SU-DHL-6 (cell line): Measurements from ENCODE around the gene FOXRED1.

Source experiments
- H2AFZ ChIP-seq: fragments of 200-600 bp; sonication (generic); 2 replicates; pipeline ENCODE4 v1.6.1; 2014; ENCODE audit warnings: low read depth, mild to moderate bottlenecking, moderate library complexity, mixed read lengths, antibody characterized with exemption, low read length; ENCODE audit not compliant: severe bottlenecking
- H3F3A ChIP-seq: fragments of 200-600 bp; shearing (Covaris generic); 2 replicates; pipeline ENCODE4 v1.6.0; 2016; ENCODE audit warnings: antibody characterized with exemption, mild to moderate bottlenecking; ENCODE audit not compliant: insufficient read depth
- H3K27ac ChIP-seq: fragments of 200-600 bp; sonication (generic); 2 replicates; pipeline ENCODE4 v1.5.1; 2016; ENCODE audit warnings: low read depth, mild to moderate bottlenecking, low read length, moderate library complexity, mixed read lengths
- H3K27me3 ChIP-seq: fragments of 200-600 bp; sonication (generic), shearing (Covaris generic); 2 replicates; pipeline ENCODE4 v1.6.0; 2014; ENCODE audit warnings: mild to moderate bottlenecking, low read length
- H3K36me3 ChIP-seq: fragments of 200-600 bp; sonication (generic); 2 replicates; pipeline ENCODE4 v1.6.1; 2014; ENCODE audit warnings: mild to moderate bottlenecking, low read length, mixed read lengths
- H3K4me2 ChIP-seq: fragments of 300-600, 200-600 bp; shearing (Covaris generic), sonication (generic); 2 replicates; pipeline ENCODE4 v1.6.0; 2014; ENCODE audit warnings: low read length, low read depth, mild to moderate bottlenecking; ENCODE audit not compliant: poor library complexity, severe bottlenecking
- H3K4me3 ChIP-seq: fragments of 200-600 bp; sonication (generic); 2 replicates; pipeline ENCODE4 v1.5.1; 2014; ENCODE audit warnings: antibody characterized with exemption, low read length, mild to moderate bottlenecking, mixed read lengths; ENCODE audit not compliant: insufficient read depth, poor library complexity, severe bottlenecking
- H3K79me2 ChIP-seq: fragments of 200-600 bp; sonication (generic); 2 replicates; pipeline ENCODE4 v1.6.1; 2014; ENCODE audit warnings: mild to moderate bottlenecking, low read length, moderate library complexity; ENCODE audit not compliant: insufficient read depth
- H3K9ac ChIP-seq: fragments of 200-600 bp; sonication (generic); 2 replicates; pipeline ENCODE4 v1.7.0; 2014; ENCODE audit warnings: mild to moderate bottlenecking, low read length
- H3K9me2 ChIP-seq: fragments of 200-600 bp; sonication (generic); replicated peaks from 2 replicates; pipeline ENCODE4 v1.6.1; 2014; ENCODE audit warnings: low read length; ENCODE audit not compliant: insufficient read depth
- H3K9me3 ChIP-seq: fragments of 200-600 bp; sonication (generic); 2 replicates; pipeline ENCODE4 v1.6.1; 2014; ENCODE audit warnings: low read length, mixed read lengths; ENCODE audit not compliant: insufficient read depth
- H4K20me1 ChIP-seq: fragments of 200-600 bp; sonication (generic); 2 replicates; pipeline ENCODE4 v1.6.1; 2014; ENCODE audit warnings: low read depth, mild to moderate bottlenecking, antibody characterized with exemption, low read length, moderate library complexity, mixed read lengths
- CTCF ChIP-seq: fragments of 200-600 bp; sonication (generic); IDR thresholded peaks from one replicate; pipeline ENCODE4 v1.5.1; 2017; ENCODE audit warnings: antibody characterized with exemption, mild to moderate bottlenecking, low read length, moderate library complexity; ENCODE audit not compliant: insufficient read depth, poor library complexity, severe bottlenecking
- EZH2phosphoT487 ChIP-seq: fragments of 200-600 bp; sonication (generic), shearing (Covaris generic); conservative IDR thresholded peaks from 2 replicates; pipeline ENCODE4 v1.6.1; 2018; ENCODE audit warnings: mild to moderate bottlenecking, antibody characterized with exemption, low read length, moderate library complexity, mixed read lengths

Gene FOXRED1

GRCh38 chr11:126231725-126232459 is 37.1 kb upstream of the FOXRED1 start:
- H3K27ac ChIP-seq, result no peak overlapping the region

GRCh38 chr11:126232683-126233082 is 36.3 kb upstream of the FOXRED1 start:
- H3K4me3 ChIP-seq, result no peak overlapping the region
- H3K9me3 ChIP-seq, result no peaks in the 10 kb centered on the region
- H3K36me3 ChIP-seq, result no peaks in the 10 kb centered on the region
- H3K9me2 ChIP-seq, result no peaks in the 10 kb centered on the region
- TF ChIP-seq CTCF, result no peak
- TF ChIP-seq EZH2phosphoT487, result no peak
- H3F3A ChIP-seq, result no peaks in the 10 kb centered on the region
- no peak overlapping the region for H3K4me2 ChIP-seq
- no peaks in the 10 kb centered on the region for H3K27me3 ChIP-seq
- H3K27ac ChIP-seq, result no peak overlapping the region
- no peak overlapping the region for H2AFZ ChIP-seq
- H3K79me2 ChIP-seq, result no peaks in the 10 kb centered on the region
- no peak overlapping the region for H3K9ac ChIP-seq
- no peaks in the 10 kb centered on the region for H4K20me1 ChIP-seq

More at GRCh38 chr11:126231725-126232459, 37.1 kb upstream of the FOXRED1 start:
- Histone ChIP-seq H3K9me3 (no peaks in the 10 kb centered on the region), H3K4me3 (no peak overlapping the region), H3K9ac (no peak overlapping the region), H3K36me3 (no peaks in the 10 kb centered on the region), H2AFZ (no peak overlapping the region), H4K20me1 (no peaks in the 10 kb centered on the region), H3F3A (no peaks in the 10 kb centered on the region), H3K9me2 (no peaks in the 10 kb centered on the region), H3K4me2 (no peak overlapping the region), H3K27me3 (no peaks in the 10 kb centered on the region), H3K79me2 (peaks cover 4% of the 10 kb centered on the region; the same call in 1 of the 2 replicates)
- TF ChIP-seq CTCF (no peak), EZH2phosphoT487 (no peak)

GRCh38 chr11:126233391-126233790 is 35.6 kb upstream of the FOXRED1 start:
- H3K4me3 ChIP-seq, result no peak overlapping the region
- no peaks in the 10 kb centered on the region for H3K27me3 ChIP-seq
- no peak for TF ChIP-seq CTCF
- TF ChIP-seq EZH2phosphoT487, result no peak
- no peak overlapping the region for H2AFZ ChIP-seq
- no peaks in the 10 kb centered on the region for H4K20me1 ChIP-seq
- no peaks in the 10 kb centered on the region for H3K9me2 ChIP-seq
- H3K27ac ChIP-seq, result no peak overlapping the region
- H3K79me2 ChIP-seq, result no peaks in the 10 kb centered on the region
- no peaks in the 10 kb centered on the region for H3F3A ChIP-seq
- no peak overlapping the region for H3K4me2 ChIP-seq
- no peaks in the 10 kb centered on the region for H3K9me3 ChIP-seq
- H3K36me3 ChIP-seq, result no peaks in the 10 kb centered on the region
- H3K9ac ChIP-seq, result no peak overlapping the region
